Fibroblast of gingiva (primary cell): ENCODE results near the gene TSPO.
A peak's percentile ranks its signal among the peaks of the same experiment; 100 is the strongest.
"Not testable (repeated sequence)": the region's sequence is repeated elsewhere in the genome, so short reads cannot be mapped to it uniquely, and the experiment has no call there.

Experiments used
- DNase-seq: peaks from one replicate; pipeline ENCODE4 v3.0.0-alpha.2; 2011; ENCODE audit warnings: low read depth

The TSPO gene

DNA sequence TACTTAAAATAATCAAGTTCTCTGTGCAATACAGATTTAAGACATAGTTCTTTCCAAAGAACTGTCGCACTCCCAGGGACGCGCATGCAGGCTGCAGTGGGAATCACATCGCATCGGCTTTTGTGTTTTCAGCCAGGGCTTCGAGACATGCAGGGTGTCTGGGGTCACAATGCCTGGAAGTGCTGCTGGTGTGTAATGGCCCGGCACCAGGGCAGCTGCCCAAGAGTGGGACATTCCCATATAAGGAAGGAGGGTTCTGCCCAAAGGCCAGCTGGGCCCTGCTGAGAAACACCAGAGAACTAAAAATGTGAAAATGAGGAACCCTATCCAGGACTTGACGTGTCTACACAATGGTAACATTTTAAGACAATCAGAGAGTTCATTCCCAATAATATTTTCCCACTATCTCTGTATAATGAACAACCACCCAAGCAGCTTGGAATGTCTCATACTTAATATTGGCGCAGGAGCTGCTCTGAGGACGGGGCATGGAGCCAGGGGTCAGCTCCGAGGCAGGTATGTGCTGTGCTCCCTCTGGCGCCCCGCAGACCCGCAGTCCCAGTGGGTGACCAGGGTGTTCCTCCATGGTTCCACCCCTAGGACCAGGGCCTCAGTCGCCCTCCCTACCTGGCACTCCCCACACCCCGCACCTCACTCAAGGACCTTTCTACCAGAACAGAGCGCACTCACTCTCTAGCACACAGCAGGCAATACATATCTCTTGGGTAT is 19.4 kb upstream of the TSPO start:
- DNase-seq = no peak

DNA sequence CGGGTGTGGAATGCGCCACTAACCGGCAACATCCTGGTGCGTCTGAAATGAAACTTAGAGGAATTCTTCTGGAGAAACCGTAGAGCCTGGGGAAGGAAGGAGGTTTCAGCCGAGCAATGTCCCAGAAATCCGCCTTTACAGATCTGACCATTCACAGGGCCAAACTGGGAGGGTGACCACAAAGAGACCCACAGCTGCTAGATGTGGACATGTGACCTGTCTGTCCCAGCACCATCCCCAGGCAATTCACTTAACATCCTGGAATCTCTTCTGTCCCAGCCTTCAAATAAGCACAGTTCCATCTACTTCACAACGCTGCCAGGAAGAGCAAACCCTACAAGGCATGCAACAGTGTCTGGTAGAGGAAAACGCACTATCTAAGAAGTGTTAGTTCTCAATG is 18.0 kb upstream of the TSPO start:
- no peak for DNase-seq

DNA sequence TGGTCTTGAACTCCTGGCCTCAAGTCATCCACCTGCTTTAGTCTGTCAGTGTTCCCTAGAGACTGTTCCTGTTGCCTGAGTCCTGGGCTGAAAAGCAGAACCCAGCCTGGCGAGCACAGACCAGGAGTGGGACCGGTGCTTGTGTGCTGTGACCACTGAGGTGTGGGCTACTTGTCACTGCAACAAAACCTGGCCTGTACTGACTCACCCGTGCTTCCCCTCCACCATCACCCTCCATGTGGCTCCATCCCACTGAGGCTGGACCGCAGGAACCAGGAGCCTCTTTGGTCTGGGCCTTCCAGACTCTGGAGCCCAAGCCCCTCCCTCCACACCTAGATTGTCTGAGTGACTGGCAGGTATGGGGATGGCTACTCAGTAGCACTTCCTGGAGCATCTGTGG is 16.8 kb upstream of the TSPO start:
- no peak for DNase-seq

DNA sequence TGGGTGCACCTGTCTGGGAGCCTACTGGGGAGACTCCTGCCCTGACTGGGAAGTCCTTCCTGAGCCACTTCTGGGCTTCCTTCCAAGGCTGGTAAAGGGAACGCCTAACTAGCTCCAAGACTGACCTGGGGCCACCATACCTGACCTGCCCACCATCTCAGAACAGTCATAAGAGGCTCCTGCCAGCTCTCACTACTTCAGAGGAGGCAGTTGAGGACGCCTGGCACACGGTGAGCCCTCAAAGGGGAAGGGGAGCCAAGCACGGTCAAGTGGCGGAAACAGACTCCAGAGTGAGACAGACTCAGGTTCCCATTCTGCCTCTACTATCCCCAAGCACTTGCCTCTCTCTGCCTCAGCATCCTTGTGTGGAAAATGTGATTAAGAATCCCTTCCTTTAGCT is 15.8 kb upstream of the TSPO start:
- DNase-seq = no peak

DNA sequence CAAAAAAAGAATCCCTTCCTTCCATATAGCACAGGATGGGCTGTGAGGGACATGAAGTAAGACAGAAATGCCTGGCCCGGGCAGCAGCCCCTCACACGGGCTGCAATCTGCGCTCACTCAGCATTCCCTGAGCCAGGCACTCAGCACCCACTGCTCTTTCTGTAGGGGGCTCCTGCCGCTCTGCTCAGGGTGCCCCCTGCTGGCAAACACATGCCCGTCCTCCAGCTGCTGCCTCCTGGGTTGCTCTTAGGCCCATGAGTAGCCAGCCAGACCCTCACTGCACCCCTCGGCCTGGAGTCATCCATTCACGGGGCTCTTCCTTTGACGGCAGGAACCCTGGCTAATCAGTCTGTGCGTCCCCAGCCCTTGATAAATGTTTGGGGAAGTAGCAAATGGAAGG is 15.1 kb upstream of the TSPO start:
- no peak for DNase-seq

DNA sequence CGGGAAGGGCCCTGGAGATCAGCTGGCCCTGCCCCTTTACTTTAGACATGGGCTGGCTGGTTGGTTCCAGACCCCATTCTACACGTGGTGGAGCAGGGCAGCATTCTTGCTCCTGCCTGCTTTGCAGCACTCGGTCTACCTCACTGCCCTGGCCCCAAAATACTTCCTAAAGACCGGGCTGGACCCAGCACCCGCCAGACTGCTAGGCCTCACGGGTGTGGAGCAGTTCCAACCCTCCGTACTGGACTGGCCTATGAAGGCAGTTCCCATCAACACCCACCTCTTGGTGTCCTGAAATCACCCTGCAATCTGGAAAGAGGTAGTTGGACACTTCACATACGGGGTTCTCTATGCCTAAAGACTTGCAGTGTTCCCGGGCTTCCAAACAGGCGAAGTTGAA is 14.6 kb upstream of the TSPO start:
- DNase-seq = no peak

GRCh38 chr22:43142880-43143562 is 8.3 kb upstream of the TSPO start, which contains the start of gene MCAT:
TSS of gene MCAT (minus strand) at chr22:43143398. CDS start at chr22:43143348, 50 bp downstream.
- DNase-seq = peak; percentile 73

DNA sequence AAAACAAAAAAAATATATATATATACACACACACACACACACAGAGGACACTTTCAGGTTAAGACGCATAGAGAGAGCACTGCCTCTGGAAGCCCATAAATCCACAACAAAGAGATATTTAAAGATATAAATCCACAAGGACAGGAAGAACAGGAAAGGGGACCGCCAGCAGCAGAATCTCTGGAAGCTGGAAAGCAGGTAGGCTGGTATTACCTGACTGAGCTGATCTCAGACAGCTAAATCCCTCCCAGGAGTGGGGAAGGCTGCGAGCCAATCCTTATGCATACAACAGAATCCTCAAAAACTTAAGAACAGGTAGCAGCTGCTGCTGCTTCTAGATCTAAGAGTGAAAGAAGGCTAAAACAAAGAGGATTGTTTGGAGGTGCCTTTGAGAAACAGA is 6.4 kb upstream of the TSPO start:
- no peak for DNase-seq

- not testable (repeated sequence) for DNase-seq
Observed at GRCh38 chr22:43145371-43145770, 6.0 kb upstream of the TSPO start.

DNA sequence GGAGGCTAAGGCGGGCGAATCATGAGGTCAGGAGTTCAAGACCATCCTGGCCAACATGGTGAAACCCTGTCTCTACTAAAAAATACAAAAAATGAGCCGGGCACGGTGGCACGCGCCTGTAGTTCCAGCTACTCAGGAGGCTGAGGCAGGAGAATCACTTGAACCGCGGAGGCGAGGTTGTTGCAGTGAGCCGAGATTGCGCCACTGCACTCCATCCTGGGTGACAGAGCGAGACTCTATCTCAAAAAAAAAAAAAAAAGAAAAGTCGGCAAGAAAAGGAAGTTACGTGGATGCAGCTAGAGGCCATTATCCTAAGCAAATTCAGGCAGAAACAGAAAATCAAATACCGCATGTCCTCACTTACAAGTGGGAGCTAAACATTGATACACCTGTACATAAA is 5.0 kb upstream of the TSPO start:
- not testable (repeated sequence) for DNase-seq

- no peak for DNase-seq
Observed at GRCh38 chr22:43147821-43148220, 3.5 kb upstream of the TSPO start.

GRCh38 chr22:43148581-43148980 is 2.8 kb upstream of the TSPO start:
- DNase-seq = no peak

DNA sequence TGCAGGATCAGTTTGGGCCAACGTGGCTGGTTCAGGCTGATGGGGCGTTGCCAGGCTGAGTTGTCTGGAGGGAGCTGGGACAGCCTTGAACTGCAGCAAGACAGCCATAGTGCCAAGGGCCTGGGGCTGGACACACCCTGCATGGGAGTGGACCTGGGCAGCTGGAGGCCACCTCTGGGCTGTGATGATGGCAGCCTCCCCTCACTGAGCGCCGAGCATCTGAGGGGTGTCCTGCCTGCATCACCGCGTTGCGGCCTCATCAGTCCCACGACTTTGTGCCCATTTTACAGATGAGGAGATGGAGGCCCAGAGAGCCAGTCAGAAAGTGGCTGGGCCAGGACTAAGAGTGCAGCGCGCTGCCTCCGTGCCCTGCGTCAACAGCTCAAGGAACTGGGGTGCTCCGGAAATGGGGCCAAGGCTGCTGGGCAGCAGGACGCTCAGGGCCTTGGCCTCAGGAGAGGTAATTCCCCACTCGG is 590 bp upstream of the TSPO start:
- DNase-seq = no peak

DNA sequence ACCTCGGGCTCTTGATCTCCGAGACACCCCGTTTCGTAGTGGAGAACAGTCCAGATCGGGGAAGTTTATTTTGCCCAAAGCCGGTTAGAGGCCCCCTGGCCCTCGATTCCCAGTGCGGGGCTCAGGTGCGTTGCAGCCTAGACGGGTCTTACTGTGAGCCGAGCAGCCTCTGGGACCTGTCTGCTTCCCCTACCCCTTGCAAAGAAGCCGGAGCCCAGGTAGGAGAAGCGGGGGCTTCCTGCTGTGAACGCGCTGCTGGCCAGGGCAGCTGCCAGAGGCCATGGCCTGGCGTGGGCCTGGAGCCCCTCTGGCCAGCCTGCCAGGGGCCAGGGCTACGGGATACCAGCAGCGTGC is 621 bp downstream of the TSPO start:
- DNase-seq = no peak

- peak; percentile 77 for DNase-seq
Observed at GRCh38 chr22:43152357-43153071, 1.2 kb downstream of the TSPO start.

DNA sequence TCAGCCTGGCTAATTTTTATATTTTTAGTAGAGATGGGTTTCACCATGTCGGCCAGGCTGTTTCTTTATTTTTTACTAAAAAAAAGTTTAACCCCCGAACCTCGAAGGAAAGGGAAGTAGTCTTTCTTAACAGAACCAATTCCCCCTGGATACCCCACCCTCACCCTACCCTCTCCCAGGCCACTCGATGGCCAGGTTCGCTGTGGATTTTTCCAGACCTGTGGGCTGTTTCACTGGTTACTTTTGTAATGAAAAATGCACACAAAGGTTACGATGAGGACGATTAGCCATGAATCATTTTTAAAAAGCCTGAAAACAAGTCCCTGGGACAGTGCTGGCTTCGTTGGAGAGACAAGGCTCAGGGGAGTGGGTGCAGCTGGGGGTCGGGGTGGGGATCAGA is 2.5 kb downstream of the TSPO start:
- no peak for DNase-seq

DNA sequence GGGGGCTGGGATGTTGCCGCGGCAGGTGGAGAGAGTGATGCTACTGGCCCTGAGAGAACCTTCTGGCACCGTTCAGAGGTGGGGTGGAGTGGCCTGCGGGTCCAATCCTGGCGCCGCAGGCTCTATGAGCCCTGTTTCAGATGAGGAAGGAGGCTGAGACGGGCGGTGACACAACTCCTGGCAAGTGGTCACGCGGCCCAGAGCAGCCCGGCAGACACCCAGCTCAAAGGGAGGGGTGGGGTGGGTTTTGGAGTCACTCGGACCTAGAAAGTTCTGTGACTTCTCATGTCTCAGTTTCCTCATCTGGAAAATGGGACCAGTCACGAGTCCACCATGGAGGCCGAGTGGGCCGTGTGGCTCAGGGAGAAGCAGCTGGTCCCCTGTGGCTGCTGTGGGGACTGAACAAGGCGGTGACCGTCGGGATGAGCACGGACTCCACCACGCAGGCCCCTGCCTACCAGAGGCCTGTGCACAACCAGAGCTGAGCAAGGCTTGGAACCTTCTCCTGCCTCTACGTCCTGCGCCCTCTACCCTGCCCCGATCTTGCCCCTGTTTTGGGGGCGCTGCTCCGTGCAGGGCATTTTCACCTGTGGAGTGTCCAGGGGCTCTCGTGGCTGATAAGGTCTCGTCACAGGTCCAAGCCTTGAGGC is 3.7 kb downstream of the TSPO start:
- DNase-seq = no peak

DNA sequence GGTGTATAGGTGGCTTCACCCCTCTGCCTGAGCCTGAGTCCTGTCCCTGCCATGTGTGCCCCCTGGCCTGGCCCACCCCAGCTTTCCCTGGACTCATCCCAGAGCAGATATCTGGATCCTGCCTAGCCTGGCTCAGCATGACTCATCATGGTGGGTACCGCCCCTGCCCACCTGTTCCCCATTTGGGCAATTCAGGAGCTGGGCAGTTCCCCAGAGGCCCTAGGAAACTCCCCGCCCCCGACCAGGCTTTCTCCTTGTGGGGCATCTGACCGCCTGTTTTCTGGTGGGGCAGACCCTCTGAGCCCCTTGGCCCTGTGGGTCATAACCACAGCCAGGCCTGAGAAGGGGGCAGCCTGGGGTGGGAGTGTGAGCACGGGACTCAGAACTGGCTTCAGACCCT is 4.4 kb downstream of the TSPO start:
- DNase-seq = no peak

DNA sequence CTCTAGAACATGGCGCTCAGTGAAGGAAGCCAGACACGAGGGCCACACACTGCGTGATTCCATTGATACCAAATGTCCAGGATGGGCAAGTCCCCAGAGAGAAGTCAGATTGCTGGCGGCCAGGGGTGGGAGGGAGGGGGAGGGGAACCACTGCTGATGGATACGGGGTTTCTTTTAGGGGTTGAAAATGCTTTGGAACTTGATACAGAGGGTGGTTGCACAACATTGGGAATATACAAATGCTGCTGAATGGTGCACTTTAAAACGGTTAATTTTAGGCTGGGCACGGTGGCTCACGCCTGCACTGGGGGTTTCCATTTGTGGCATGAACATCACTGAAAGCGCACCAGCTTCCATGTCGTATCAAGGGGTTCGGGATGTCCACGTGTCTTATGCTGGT is 5.1 kb downstream of the TSPO start:
- DNase-seq = peak; percentile 36

- no peak for DNase-seq
Observed at GRCh38 chr22:43157874-43158546, 6.7 kb downstream of the TSPO start.

GRCh38 chr22:43158778-43159483 is 7.6 kb downstream of the TSPO start:
- no peak for DNase-seq
